Stimulated activated CD8-positive, alpha-beta memory T cell treated with anti-CD3 and anti-CD28 coated beads, Interleukin-15, amount 100 ng/mL, for 4 hours (primary cell): ENCODE measurements around the gene COL6A5.
"Not testable (repeated sequence)": the region's sequence is repeated elsewhere in the genome, so short reads cannot be mapped to it uniquely, and the experiment has no call there.

ENCODE experiments used
- DNase-seq, 2 donors: peaks; one replicate each; pipeline ENCODE4 v3.0.0-alpha.2; 2020; ENCODE audit warnings: low read depth in 2 of 2

COL6A5 gene, protein sequence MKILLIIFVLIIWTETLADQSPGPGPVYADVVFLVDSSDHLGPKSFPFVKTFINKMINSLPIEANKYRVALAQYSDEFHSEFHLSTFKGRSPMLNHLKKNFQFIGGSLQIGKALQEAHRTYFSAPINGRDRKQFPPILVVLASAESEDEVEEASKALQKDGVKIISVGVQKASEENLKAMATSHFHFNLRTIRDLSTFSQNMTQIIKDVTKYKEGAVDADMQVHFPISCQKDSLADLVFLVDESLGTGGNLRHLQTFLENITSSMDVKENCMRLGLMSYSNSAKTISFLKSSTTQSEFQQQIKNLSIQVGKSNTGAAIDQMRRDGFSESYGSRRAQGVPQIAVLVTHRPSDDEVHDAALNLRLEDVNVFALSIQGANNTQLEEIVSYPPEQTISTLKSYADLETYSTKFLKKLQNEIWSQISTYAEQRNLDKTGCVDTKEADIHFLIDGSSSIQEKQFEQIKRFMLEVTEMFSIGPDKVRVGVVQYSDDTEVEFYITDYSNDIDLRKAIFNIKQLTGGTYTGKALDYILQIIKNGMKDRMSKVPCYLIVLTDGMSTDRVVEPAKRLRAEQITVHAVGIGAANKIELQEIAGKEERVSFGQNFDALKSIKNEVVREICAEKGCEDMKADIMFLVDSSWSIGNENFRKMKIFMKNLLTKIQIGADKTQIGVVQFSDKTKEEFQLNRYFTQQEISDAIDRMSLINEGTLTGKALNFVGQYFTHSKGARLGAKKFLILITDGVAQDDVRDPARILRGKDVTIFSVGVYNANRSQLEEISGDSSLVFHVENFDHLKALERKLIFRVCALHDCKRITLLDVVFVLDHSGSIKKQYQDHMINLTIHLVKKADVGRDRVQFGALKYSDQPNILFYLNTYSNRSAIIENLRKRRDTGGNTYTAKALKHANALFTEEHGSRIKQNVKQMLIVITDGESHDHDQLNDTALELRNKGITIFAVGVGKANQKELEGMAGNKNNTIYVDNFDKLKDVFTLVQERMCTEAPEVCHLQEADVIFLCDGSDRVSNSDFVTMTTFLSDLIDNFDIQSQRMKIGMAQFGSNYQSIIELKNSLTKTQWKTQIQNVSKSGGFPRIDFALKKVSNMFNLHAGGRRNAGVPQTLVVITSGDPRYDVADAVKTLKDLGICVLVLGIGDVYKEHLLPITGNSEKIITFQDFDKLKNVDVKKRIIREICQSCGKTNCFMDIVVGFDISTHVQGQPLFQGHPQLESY (N-terminal part only)

DNA sequence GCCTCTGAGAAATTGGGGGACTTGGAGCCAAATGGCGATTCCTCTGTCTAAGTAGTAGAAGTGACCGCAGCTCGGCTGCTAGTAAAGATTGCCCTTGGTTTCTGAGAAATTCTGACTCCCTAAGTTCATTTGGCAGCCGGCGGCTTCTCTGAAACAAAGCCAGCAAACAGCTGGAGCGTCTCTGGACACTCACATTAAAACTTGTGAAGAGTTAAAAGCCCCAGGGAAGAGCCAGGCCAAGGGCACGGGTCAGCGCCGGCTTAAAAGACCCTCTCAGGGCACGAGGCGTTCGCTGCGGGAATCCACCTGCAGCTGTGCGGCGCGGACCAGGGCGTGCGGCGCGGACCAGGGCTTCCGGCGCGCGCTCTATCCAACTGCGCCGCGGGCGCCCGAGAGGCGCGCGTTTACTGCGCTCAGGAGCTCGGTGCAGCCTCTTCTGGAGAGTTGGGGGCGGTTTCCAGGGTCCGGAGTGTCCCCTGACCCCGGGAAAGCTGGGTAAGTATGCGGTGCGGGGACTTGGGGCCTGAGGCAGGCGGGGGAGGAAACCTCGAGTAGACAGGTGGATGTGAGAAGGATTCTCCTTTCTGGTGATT is at the start of gene COL6A5:
TSS of gene COL6A5 (plus strand) at position 186 of the 593 bp plus-strand sequence. CDS start 27,967 bp downstream, outside the sequence.
- no peak for DNase-seq

DNA sequence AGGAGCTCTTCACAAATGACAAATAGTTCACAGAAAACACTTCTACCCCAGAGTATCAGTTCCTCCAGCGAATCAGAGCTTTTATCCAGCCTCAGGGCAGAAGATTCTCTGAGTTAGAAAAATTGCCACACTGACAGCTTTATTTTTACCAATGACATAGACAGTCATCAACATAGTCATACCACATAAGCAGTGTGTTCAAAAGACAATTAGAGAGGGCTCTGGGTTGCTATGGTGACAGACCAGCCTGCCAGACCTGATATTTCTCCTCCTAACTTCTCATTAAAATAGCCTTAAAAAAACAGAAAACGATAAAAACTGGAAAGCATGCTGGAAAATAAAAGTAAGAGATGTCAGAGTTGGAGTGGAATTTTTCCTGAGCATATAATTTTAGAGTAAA is 45.9 kb upstream of the COL6A5 start:
- no peak for DNase-seq

DNA sequence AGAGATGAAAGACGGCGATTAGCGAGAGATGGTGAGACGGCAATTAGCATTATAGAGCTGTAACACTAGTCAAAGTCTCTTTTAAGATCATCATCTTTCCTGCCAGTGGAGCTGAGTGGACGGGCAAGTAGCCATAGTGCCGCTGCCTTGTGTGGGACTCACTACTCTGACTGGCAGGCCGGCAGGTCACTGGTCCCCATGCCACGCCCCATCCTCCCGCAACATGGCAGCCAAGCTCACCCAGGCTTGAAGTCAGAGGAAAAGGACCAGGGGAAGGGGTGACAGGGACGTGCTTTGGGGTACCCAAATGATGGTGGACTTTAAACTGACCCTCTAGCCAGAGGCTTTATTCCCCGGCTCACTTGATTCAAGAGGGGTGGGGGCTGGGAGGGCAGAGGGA is 44.6 kb upstream of the COL6A5 start:
- no peak for DNase-seq

DNA sequence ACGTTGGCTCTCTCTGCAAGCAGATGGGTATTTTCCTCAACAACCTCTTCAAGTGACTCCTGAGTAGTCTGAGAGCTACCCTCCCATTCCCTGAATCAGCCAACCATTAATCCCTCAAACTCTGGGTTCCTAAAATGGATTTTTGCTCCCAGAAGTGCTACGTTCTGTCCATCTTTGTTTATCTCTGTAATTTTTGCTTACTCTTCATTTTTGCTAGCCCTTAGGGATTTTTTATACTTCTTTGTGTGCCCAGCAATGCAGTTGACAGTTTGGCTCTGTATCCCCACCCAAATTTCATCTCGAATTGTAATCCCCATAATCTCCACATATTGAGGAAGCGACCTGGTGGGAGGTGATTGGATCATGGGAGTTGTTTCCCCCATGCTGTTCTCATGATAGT is 35.4 kb upstream of the COL6A5 start:
- no peak for DNase-seq

DNA sequence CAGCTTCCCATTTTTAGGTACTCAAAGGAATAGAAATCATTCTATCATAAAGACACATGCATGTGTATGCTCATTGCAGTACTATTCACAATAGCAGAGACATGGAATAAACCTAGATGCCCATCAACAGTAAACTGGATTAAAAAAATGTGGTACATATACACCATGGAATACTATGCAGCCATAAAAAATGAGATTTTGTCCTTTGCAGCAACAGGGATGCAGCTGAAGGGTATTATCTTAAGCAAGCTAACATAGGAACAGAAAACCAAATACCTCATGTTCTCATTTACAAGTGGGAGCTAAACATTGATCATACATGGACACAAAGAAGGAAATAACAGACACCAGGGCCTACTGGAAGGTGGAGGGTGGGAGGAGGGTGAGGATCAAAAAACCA is 33.1 kb upstream of the COL6A5 start:
- DNase-seq, result no peak

DNA sequence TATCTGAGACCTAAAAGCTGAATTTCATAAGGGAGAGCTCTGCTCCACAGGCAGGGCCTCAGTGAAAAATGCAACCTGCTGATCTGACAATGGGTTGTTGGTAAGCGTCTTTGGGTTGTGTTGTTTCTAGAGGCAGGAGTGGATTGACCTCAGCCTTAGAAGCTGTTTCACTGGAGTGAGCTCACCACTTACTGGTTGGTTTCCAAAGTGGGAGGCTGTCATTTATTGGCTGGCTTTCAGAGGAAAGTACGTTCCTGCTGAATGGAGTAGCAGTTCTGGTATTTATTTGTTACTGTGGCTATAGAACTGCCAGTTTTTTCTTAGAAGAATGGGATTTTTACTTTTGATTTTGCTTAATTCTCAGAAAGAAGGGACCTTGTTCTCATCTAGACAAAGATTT is 29.3 kb upstream of the COL6A5 start:
- no peak for DNase-seq

DNA sequence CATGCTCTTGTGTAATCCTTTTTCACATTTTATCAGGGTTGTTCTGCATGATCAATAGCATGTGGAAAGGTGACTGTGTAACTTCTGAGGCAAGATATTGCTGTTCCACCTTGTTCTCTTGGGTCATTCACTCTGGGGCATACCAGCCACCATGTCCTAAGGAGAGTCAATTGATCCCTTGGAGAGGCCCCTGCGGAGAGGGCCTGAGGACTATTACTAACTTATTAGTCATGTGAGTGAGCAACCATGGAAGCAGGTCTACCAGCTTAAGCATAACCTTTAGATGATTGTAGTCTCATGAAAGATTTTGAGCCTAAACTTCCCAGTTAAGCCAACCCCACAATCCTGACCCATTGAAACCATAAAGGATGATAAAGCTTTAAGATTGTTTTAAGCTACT is 22.0 kb upstream of the COL6A5 start:
- DNase-seq, result no peak

DNA sequence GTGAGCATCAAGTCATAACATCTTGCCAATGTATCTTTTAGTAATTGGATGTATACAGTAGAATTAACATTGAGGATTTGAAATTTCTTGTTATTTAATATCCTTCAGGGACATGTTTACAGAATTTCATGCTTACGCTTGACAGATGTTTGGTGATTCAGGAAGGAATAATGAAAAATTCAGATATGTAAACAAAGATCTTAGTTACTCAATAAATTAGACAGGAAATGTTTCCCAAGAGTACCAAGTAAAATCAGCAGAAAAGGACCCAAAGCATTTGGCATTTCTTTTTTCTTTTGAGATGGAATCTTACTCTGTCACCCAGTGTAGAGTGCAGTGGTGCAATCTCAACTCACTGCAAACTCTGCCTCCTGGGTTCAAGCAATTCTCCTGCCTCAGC is 4.7 kb upstream of the COL6A5 start:
- DNase-seq, result no peak

DNA sequence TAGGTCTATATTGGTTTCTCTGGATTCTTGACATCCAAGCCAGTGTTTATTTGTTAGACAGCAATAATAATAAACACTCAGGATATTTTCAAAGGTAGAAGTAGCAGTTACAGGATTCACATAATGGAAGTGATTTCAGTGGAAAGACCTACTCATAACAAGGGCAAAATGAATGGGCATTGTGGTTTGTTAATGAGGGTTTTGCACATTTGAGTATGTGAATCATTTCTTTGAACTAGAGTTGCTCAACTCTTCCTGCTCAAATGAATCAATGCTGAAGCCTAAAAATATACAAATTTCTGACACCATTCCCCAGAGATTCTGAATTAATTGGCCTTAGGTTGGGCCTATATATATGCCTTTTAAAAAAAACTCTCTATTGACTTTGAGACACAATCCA is 4.1 kb upstream of the COL6A5 start:
- no peak for DNase-seq

DNA sequence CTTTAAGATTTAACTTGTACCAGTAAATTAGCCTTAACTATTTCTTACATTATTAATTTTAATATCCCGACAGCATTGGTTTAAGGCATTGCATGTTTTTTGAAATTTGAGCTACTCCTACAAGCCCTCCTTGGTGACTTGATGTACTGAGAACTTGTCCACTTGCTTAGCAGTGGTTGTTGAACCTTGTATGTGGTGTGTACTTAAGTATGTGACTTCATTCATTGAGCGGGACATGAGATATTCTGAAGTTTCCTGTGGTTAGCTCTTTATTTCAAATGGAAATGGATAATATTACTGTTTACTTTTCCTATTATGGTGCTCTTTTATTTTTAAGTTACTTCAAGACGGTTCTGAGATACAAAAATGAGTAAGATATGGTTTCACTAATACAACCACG is 3.6 kb upstream of the COL6A5 start:
- no peak for DNase-seq

DNA sequence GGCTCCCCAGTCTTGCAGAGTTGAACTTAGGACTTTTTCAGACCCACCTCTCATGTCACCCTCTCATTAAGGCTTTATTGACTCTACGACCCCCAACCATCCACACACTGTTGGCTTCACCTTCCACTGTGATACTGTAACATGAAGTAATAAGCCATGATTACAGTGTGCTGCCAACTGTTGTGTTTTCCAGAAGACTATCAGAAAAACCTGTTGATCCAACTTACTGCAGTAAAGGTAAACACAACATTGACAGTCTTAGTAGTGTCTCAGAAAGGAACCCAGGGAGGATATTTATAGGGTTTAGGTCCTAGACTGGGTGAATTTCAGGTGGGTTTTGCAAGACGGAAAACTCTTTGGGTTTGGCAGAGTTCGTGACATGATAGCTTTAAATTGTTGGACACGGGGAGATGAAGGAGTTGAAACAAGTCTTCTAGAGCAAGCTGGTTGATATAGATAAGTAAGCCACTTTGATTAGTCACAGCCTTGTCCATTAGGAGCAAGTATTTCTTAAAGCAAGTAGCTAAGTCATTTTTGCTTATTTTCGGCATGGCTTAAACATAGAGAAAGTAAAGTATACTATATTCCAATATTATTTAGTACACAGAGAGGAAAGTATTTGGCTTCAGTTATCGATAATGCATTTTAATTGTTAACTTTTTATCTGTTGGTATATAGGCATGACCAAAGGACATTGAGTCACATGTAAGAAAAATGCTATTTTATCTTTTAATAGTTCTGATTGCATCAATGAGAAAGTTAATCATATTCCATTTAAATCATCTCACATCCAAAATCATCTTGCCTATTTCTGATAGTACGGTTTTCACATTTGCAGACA is 2.4 kb upstream of the COL6A5 start:
- DNase-seq, result no peak

DNA sequence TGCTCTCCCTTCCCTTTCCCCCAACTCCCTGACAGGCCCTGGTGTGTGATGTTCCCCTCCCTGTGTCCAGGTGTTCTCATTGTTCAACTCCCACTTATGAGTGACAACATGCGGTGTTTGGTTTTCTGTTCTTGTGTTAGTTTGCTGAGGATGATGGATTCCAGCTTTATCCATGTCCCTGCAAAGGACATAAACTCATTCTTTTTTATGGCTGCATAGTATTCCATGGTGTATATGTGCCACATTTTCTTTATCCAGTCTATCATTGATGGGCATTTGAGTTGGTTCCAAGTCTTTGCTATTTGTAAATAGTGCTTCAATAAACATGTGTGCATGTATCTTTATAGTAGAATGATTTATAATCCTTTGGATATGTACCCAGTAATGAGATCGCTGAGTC is 2.8 kb downstream of the COL6A5 start:
- DNase-seq, result not testable (repeated sequence)

DNA sequence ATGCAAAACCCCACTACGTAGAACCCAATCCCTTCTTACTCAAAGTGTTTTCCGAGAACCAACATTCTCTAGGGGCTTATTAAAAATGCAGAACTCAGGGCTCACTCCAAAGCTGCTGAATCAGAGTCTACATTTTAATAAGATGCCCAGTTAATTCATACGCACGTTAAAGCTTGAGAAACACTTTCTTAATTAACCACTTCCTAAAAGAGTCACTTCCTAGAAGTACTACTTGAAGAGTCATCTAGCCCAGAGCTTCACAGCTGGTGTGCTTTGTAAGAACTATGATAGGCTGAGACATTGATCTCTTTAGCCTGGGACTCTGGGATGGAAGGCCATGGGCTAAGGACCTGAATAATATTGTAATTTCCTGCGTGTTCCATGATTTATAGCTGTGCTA is 9.0 kb downstream of the COL6A5 start:
- no peak for DNase-seq

DNA sequence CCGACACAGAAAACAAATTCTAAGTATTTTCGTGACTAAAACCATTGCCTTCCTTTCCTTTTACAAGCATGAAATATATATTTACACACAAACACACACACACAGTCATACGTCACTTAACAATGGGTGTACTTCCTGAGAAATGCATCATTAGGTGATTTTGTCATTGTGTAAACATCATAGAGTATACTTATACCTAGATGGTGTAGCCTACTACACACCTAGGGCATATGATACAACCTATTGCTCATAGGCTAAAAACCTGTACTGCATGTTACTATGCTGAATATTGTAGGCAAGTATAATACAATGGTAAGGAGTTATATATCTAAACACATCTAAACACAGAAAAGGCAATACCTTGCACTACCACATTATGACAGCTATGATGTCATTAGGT is 28.6 kb downstream of the COL6A5 start:
- no peak for DNase-seq

DNA sequence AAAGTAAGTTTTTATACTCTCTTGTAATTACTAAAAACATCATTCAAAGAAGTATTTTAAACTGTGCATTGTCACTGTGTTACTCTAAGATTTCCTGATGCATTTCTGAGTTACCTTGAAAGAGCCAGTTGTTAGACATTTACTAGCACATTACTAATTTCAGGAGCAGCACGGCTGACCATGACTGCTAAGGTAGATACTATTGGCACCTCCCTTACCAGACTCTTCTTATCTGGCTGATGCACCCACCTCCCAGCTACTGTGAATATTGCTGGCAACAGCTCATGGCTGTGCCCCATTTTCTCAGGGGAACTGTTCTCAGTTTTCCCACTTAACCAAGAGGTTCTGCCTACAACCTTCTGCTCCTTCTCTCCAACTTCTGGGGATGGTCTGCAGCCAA is 29.4 kb downstream of the COL6A5 start:
- no peak for DNase-seq

DNA sequence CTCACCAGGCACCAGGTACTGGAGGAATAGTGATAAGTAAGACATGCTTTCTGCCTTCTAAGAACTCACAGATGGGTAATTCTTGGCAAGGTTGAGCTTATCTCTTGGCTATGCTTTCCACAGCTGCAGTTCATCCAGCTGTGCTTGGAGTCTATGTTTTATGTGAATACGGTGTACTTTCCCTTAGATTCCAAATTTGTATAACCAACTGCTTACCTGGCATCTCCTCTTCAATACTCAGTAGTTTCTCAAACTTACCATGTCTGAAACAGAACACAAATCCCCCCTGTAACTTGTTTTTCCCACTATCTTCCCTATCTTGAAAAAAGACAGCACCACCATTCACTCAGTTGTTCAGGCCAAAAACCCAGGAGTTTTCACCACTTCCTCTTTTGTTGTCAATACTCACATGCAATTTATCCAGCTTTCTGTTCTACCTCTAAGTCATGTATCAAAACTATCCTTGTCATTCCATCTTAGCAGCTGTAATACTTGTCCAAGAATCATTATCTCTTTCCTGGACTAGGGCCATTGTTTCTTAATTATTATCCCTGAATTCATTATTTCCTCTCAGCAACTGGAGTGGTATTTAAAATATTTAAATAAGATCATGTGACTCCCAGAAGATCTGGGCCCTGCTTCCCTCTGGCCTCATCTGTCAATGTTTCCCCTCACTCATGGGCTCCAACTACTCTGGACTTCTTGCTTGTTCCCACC is 32.6 kb downstream of the COL6A5 start:
- no peak for DNase-seq

DNA sequence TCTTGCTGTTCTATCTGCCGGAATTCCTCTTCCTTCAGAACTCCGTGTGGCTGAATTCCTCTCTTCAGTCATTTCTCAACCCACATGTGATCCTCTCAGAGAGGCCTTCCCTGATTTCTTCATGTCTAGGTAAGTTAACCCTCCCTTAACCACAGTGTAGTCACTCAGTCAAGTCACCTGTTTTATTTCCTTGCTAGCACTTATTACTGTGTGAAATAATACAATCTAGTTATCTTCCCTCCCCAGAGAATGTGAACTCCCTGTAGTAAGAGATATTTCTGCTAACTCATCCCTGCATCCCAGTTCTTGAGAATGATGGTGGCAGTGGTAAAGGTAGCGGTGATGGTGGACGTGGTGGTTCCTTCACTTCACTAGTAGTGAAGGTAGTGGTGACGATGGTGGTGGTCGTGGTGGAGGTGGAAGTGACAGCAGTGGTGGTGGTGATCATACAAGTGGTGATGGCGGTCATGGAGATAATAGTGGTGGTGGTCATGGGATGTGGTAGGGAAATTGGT is 33.3 kb downstream of the COL6A5 start:
- no peak for DNase-seq

DNA sequence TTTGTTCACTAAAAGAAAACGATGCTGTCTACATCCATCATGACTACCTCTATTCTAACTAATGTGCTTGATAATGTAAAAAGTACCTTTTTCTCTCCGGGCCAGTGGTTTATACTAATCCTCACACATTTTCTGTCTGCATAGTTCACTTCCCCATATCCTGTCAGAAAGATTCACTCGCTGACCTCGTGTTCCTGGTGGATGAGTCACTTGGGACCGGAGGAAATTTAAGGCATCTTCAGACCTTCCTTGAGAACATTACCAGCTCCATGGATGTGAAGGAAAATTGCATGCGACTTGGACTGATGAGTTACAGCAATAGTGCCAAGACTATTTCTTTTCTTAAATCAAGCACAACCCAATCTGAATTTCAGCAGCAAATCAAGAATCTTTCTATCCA is 33.8 kb downstream of the COL6A5 start:
- no peak for DNase-seq

DNA sequence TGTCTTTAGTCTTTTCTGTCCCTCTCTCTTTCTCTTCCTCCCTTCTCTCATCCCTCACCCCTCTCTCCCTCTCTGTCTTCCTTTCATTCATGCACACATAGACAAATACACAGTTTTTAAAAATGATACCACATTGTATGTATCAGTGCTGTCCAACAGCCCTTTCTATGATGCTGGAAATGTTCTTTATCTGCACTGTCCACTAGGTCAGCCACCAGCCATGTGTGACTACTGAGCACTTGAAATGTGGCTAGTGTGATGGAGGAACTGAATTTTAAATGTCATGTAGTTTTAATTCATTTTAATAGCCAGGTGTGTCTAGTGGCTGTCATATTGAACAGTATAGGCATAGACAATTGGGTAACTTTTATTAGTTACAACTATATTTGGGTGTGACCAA is 34.9 kb downstream of the COL6A5 start:
- DNase-seq, result no peak

DNA sequence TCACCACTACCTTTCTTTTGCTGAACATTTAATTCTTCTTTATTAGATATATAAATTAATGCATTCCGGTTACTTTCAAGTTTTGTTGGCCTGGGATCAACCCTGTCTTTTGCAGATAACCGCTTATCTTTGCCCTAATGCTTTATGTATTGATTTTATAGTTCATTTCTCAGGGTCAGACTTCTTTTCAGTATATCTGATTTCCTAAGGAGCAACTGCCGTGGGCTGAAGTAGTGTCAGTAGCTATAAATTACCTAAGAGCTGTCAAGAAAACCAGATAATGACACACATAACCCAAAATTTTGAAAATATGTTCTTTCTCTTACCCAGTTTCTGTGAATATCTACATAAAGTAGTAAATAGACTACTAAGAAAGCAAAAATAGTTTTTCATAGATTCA is 38.0 kb downstream of the COL6A5 start:
- no peak for DNase-seq
